WTC11 (cell line): ENCODE results near the gene CGB2. TPM values are rescaled to one million over a fixed set of nuclear protein-coding genes. Genes with fewer than 3 reads are reported as not detected.

Experiments
- ATAC-seq: fragments of 200-7000 bp; cut with Tn5 transposase; 2 replicates; pipeline ENCODE4 v1.10.0; 2021; ENCODE audit warnings: mild to moderate bottlenecking, moderate library complexity
- CTCF ChIA-PET: fragments of 300-600 bp; sonication (Branson Sonifier 250); formaldehyde crosslinking; loops from one replicate; lab custom pipeline; 2021; ENCODE audit warnings: antibody characterized with exemption; lab: Charles Lee
- POLR2A ChIA-PET: fragments of 350-600 bp; sonication (Branson Sonifier 250); formaldehyde crosslinking; loops from one replicate; lab custom pipeline; 2021; ENCODE audit warnings: antibody characterized with exemption; lab: Charles Lee
- DNase-seq: peaks from one replicate; pipeline ENCODE4 v3.0.0; 2021; ENCODE audit warnings: low spot score
- H3K27ac Mint-ChIP-seq: 2 replicates; pipeline ENCODE4 v1.8.0; 2021; ENCODE audit warnings: mixed read lengths
- H3K27me3 Mint-ChIP-seq: 2 replicates; pipeline ENCODE4 v1.8.0; 2021; ENCODE audit warnings: low read depth, mild to moderate bottlenecking, moderate library complexity, mixed read lengths
- H3K36me3 Mint-ChIP-seq: 2 replicates; pipeline ENCODE4 v1.8.0; 2021; ENCODE audit warnings: mixed read lengths
- H3K4me1 Mint-ChIP-seq: 2 replicates; pipeline ENCODE4 v1.8.0; 2022; ENCODE audit warnings: mixed read lengths
- H3K4me3 Mint-ChIP-seq: 2 replicates; pipeline ENCODE4 v1.8.0; 2021; ENCODE audit warnings: mild to moderate bottlenecking, moderate library complexity, mixed read lengths
- H3K9me3 Mint-ChIP-seq: 2 replicates; pipeline ENCODE4 v1.8.0; 2021; ENCODE audit warnings: mixed read lengths
- CTCF ChIP-seq: fragments of 200-600 bp; IDR thresholded peaks from 2 replicates; pipeline ENCODE4 v1.8.0; 2022; ENCODE audit warnings: antibody characterized with exemption
- E2F4 ChIP-seq: sonication (generic); formaldehyde crosslinking; IDR thresholded peaks from 2 replicates; pipeline ENCODE4 v1.8.1; 2022; ENCODE audit warnings: low read depth, mild to moderate bottlenecking, moderate library complexity, missing genetic modification reagents, borderline replicate concordance
- FOXK1 ChIP-seq: sonication (generic); formaldehyde crosslinking; IDR thresholded peaks from 2 replicates; pipeline ENCODE4 v1.8.0; 2022; ENCODE audit warnings: mild to moderate bottlenecking, moderate library complexity, missing genetic modification reagents
- NFE2L1 ChIP-seq: sonication (generic); formaldehyde crosslinking; IDR thresholded peaks from 2 replicates; pipeline ENCODE4 v1.8.1; 2023; ENCODE audit warnings: missing genetic modification reagents
- NR1H2 ChIP-seq: sonication (generic); formaldehyde crosslinking; IDR thresholded peaks from 2 replicates; pipeline ENCODE4 v1.9.0; 2021; ENCODE audit warnings: mild to moderate bottlenecking, moderate library complexity, missing genetic modification reagents
- PREB ChIP-seq: sonication (generic); formaldehyde crosslinking; IDR thresholded peaks from 2 replicates; pipeline ENCODE4 v1.8.1; 2022; ENCODE audit warnings: mild to moderate bottlenecking, missing genetic modification reagents, moderate library complexity, borderline replicate concordance
- SP1 ChIP-seq: sonication (generic); formaldehyde crosslinking; conservative IDR thresholded peaks from 2 replicates; pipeline ENCODE4 v1.8.1; 2022; ENCODE audit warnings: missing genetic modification reagents
- STAT6 ChIP-seq: sonication (generic); formaldehyde crosslinking; conservative IDR thresholded peaks from 2 replicates; pipeline ENCODE4 v1.8.1; 2023; ENCODE audit warnings: mild to moderate bottlenecking, low read depth, missing genetic modification reagents, moderate library complexity
- ZBTB43 ChIP-seq: sonication (generic); formaldehyde crosslinking; IDR thresholded peaks from 2 replicates; pipeline ENCODE4 v1.8.1; 2023; ENCODE audit warnings: mild to moderate bottlenecking, missing genetic modification reagents
- total RNA-seq: library from RNA; stranded (reverse); gene quantifications from 3 replicates; pipeline ENCODE4 v1.2.3, GENCODE V29; 2021
- TF ChIP-seq, protein P1 (sequence below): sonication (generic); formaldehyde crosslinking; IDR thresholded peaks from 2 replicates; pipeline ENCODE4 v1.8.0; 2023; ENCODE audit warnings: missing genetic modification reagents, mild to moderate bottlenecking, borderline replicate concordance
- TF ChIP-seq, protein P2 (sequence below): fragments of 250-450 bp; sonication (Bioruptor Pico); IDR thresholded peaks from 2 replicates; pipeline ENCODE4 v1.9.0; 2021; ENCODE audit warnings: moderate library complexity, mild to moderate bottlenecking, inconsistent platforms, borderline replicate concordance
- TF ChIP-seq, protein P3 (sequence below): sonication (generic); formaldehyde crosslinking; IDR thresholded peaks from 2 replicates; pipeline ENCODE4 v1.8.0; 2022; ENCODE audit warnings: mild to moderate bottlenecking, missing genetic modification reagents
- TF ChIP-seq, protein P4 (sequence below): fragments of 250-450 bp; sonication (Bioruptor Pico); IDR thresholded peaks from 2 replicates; pipeline ENCODE4 v1.9.0; 2021; ENCODE audit warnings: mild to moderate bottlenecking

Gene CGB2
- total RNA-seq, 1 experiment from 2014 or later = not detected

DNA sequence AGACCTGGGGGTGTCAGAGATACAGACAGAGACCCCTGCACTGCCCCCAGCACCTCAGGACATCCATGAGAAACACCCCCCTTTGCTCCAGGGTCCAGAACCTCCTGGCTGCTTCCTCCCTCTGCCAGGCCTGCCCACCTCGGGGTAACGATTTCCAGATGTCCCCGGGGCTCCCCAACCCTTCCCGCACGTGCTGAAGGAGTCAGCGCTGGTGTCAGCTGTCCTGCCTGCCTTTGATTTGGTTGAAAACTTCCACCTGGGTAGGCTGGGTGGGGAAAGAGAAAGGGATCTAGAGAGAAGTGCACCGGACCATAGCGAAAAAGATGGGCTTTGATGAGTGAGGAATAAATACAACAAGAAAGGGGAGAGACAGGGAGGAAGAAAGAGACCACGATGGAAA lies 27.4 kb downstream of the CGB2 start (continued):
- TF ChIP-seq STAT6 = no peak

DNA sequence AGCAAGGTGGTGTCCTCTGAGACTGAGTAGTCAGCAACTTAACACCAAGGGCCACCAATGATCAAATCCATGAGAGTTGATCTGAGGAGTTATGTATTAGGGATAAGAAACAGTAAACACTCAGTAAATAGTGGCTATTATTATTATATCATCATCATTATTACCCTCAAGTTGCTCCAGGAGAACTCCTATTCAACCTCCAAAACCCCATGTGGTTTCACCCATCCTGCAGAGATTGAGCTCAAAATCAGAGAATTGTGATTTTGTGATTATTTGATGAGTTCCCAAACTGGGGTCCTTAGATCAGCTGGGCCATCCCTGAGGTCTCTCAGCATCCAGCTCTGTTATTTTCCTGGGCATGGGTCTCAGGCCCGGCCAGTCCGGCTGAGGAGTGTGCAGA lies 29.3 kb downstream of the CGB2 start:
- TF ChIP-seq, protein P1, sequence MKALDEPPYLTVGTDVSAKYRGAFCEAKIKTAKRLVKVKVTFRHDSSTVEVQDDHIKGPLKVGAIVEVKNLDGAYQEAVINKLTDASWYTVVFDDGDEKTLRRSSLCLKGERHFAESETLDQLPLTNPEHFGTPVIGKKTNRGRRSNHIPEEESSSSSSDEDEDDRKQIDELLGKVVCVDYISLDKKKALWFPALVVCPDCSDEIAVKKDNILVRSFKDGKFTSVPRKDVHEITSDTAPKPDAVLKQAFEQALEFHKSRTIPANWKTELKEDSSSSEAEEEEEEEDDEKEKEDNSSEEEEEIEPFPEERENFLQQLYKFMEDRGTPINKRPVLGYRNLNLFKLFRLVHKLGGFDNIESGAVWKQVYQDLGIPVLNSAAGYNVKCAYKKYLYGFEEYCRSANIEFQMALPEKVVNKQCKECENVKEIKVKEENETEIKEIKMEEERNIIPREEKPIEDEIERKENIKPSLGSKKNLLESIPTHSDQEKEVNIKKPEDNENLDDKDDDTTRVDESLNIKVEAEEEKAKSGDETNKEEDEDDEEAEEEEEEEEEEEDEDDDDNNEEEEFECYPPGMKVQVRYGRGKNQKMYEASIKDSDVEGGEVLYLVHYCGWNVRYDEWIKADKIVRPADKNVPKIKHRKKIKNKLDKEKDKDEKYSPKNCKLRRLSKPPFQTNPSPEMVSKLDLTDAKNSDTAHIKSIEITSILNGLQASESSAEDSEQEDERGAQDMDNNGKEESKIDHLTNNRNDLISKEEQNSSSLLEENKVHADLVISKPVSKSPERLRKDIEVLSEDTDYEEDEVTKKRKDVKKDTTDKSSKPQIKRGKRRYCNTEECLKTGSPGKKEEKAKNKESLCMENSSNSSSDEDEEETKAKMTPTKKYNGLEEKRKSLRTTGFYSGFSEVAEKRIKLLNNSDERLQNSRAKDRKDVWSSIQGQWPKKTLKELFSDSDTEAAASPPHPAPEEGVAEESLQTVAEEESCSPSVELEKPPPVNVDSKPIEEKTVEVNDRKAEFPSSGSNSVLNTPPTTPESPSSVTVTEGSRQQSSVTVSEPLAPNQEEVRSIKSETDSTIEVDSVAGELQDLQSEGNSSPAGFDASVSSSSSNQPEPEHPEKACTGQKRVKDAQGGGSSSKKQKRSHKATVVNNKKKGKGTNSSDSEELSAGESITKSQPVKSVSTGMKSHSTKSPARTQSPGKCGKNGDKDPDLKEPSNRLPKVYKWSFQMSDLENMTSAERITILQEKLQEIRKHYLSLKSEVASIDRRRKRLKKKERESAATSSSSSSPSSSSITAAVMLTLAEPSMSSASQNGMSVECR (CRISPR knock-in tag) = no peak
- no peak for TF ChIP-seq E2F4 (CRISPR knock-in tag)
- no peak for TF ChIP-seq NFE2L1
- TF ChIP-seq, protein P2, sequence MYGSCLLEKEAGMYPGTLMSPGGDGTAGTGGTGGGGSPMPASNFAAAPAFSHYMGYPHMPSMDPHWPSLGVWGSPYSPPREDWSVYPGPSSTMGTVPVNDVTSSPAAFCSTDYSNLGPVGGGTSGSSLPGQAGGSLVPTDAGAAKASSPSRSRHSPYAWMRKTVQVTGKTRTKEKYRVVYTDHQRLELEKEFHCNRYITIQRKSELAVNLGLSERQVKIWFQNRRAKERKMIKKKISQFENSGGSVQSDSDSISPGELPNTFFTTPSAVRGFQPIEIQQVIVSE (CRISPR knock-in tag) = no peak
- TF ChIP-seq SP1 = no peak
- TF ChIP-seq, protein P3, sequence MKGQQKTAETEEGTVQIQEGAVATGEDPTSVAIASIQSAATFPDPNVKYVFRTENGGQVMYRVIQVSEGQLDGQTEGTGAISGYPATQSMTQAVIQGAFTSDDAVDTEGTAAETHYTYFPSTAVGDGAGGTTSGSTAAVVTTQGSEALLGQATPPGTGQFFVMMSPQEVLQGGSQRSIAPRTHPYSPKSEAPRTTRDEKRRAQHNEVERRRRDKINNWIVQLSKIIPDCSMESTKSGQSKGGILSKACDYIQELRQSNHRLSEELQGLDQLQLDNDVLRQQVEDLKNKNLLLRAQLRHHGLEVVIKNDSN (CRISPR knock-in tag) = no peak
- no peak for TF ChIP-seq NR1H2 (CRISPR knock-in tag)
- H3K27me3 Mint-ChIP-seq = peaks cover 79% of the 10 kb centered on the region
- no peak overlapping the region for H3K27ac Mint-ChIP-seq
- ChIA-PET POLR2A (no interaction called here), CTCF (interaction anchor here (0.8 to 0.9 kb wide), 3 partner anchors 13 to 61 kb away, joined by 3 read pairs; a partner anchor contains a TSS)
- H3K36me3 Mint-ChIP-seq = no peaks in the 10 kb centered on the region
- peaks cover 32% of the 10 kb centered on the region for H3K4me1 Mint-ChIP-seq
- ATAC-seq (no peak), DNase-seq (no peak)
- no peaks in the 10 kb centered on the region for H3K9me3 Mint-ChIP-seq
- no peak overlapping the region for H3K4me3 Mint-ChIP-seq

DNA sequence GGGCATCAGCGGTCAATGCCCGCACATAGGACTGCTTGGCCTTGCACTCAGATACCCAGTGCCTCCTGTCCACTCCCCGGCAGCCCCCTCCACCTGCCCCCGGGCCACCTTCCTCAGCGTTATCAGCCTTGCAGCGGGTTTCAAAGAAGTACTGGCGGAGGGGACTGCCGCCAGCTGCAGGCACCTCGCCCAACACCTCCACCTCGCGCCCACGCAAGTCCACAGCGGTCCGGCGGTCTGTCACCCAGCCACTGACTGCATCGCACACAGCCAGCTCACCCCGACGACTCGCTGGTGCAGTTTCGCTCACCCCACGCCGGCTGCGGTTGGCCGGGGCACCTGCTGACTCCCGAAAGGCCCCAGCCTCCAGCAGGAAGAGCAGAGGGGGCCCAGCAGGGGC lies 29.8 kb downstream of the CGB2 start:
- CTCF ChIA-PET = interaction anchor here (0.8 to 0.9 kb wide), 2 partner anchors 12 to 62 kb away, joined by 3 read pairs; no protein-coding TSS in a partner anchor
- Mint-ChIP-seq H3K4me3 (no peak overlapping the region), H3K36me3 (no peaks in the 10 kb centered on the region), H3K27ac (no peak overlapping the region), H3K27me3 (peaks cover 79% of the 10 kb centered on the region), H3K4me1 (peaks cover 37% of the 10 kb centered on the region), H3K9me3 (no peaks in the 10 kb centered on the region)
- POLR2A ChIA-PET = no interaction called here
- ATAC-seq = no peak
- TF ChIP-seq NFE2L1 = no peak
- DNase-seq = no peak

GRCh38 chr19:49064029-49064629 lies 32.4 kb downstream of the CGB2 start:
- DNase-seq (peak; percentile 45), ATAC-seq (peak; percentile 42)
- CTCF ChIA-PET = interaction anchor here (0.5 to 4.6 kb wide), 10 partner anchors 7 to 135 kb away, joined by 3 to 26 read pairs (median 14); partner anchors contain the start of genes CGB2, CGB7, GYS1 and RUVBL2
- H3K36me3 Mint-ChIP-seq = no peaks in the 10 kb centered on the region; the same call in 1 of the 2 replicates
- H3K9me3 Mint-ChIP-seq = peaks cover 2% of the 10 kb centered on the region
- peaks cover 33% of the 10 kb centered on the region for H3K4me1 Mint-ChIP-seq
- no peak overlapping the region for H3K27ac Mint-ChIP-seq
- peak overlapping the region; percentile 59 for H3K4me3 Mint-ChIP-seq
- peaks cover 79% of the 10 kb centered on the region for H3K27me3 Mint-ChIP-seq
- POLR2A ChIA-PET = interaction anchor here (1.3 kb wide), 1 partner anchor 85 kb away, joined by 4 read pairs; no protein-coding TSS in a partner anchor
- TF ChIP-seq ZBTB43 (CRISPR knock-in tag) (no peak), PREB (CRISPR knock-in tag) (no peak), CTCF (no peak), FOXK1 (CRISPR knock-in tag) (no peak)
- TF ChIP-seq, protein P4, sequence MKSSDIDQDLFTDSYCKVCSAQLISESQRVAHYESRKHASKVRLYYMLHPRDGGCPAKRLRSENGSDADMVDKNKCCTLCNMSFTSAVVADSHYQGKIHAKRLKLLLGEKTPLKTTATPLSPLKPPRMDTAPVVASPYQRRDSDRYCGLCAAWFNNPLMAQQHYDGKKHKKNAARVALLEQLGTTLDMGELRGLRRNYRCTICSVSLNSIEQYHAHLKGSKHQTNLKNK (CRISPR knock-in tag) = no peak
